ENCODE measurements around the gene ARSK. TPM values are rescaled to one million over a fixed set of nuclear protein-coding genes. Genes with fewer than 3 reads are reported as not detected.

Gene ARSK
- total and polyA plus RNA-seq, 2 of the 13 experiments (the other 11 are each of a cell fraction or from before 2014, with no cell fraction given): 7.9 TPM

DNA sequence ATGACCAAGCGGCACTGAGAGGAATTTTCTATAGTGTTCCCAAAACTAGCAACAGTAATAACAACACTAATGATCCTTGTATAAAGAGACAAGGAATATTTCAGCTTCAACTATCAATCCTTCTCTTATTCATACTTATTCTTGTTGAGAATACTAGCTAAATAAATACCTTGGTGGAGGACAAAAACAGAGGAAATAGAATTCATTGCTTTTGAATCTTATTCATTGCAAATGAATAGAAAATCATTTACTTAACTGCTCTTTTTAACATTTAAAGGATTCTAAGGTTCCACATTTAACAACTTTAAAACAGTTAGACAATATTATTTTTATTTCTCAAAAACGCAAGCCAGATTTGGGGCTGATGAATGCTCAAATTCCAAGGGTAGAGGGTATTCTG lies 22.5 kb upstream of the ARSK start:
- CTCF ChIA-PET (ENCODE audit: low intra/inter-chr PET ratio, low total read pairs): no interaction called here
- Histone ChIP-seq H3K36me3 (replicated peaks in 1 of 2; ENCODE audit: control insufficient read depth in 1 of 2, insufficient read depth in 2 of 2, low read length in 2 of 2) (peaks cover 12 to 43% of the 10 kb centered on the region in 2 experiments), H3K27me3 (ENCODE audit: control insufficient read depth in 1 of 2, insufficient read depth in 2 of 2, low read length in 2 of 2) (no peaks in the 10 kb centered on the region), H3K9me3 (ENCODE audit: low read length) (no peaks in the 10 kb centered on the region), H3K4me2 (ENCODE audit: low read depth, low read length) (no peak overlapping the region), H2AFZ (ENCODE audit: low read length) (no peak overlapping the region), H3K27ac (ENCODE audit: extremely low read length, insufficient read depth, low read length) (no peak overlapping the region), H3K9ac (ENCODE audit: insufficient read depth, low read depth, low read length) (no peak overlapping the region), H3K4me1 (ENCODE audit: insufficient read depth, low read length) (no peaks in the 10 kb centered on the region), H4K20me1 (ENCODE audit: insufficient read depth, low read length) (no peaks in the 10 kb centered on the region), H3K4me3 (replicated peaks in 1 of 3; ENCODE audit: insufficient read depth in 1 of 3, low read depth in 2 of 3, low read length in 3 of 3) (no peak overlapping the region), H3K79me2 (ENCODE audit: insufficient read depth, low read length) (no peaks in the 10 kb centered on the region)
- BruUV-seq (replicated peaks): no TSS peak
- TF ChIP-seq, protein P1, sequence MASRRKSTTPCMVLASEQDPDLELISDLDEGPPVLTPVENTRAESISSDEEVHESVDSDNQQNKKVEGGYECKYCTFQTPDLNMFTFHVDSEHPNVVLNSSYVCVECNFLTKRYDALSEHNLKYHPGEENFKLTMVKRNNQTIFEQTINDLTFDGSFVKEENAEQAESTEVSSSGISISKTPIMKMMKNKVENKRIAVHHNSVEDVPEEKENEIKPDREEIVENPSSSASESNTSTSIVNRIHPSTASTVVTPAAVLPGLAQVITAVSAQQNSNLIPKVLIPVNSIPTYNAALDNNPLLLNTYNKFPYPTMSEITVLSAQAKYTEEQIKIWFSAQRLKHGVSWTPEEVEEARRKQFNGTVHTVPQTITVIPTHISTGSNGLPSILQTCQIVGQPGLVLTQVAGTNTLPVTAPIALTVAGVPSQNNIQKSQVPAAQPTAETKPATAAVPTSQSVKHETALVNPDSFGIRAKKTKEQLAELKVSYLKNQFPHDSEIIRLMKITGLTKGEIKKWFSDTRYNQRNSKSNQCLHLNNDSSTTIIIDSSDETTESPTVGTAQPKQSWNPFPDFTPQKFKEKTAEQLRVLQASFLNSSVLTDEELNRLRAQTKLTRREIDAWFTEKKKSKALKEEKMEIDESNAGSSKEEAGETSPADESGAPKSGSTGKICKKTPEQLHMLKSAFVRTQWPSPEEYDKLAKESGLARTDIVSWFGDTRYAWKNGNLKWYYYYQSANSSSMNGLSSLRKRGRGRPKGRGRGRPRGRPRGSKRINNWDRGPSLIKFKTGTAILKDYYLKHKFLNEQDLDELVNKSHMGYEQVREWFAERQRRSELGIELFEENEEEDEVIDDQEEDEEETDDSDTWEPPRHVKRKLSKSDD (CRISPR knock-in tag; IDR thresholded peaks at IDR 0.05; ENCODE audit: low read depth): no peak
- TF ChIP-seq YY1 (IDR thresholded peaks at IDR 0.05; ENCODE audit: insufficient read depth, insufficient replicate concordance, low read depth, low read length): no peak
- no peak for TF ChIP-seq HIVEP1 (CRISPR knock-in tag; IDR thresholded peaks at IDR 0.05)
- TF ChIP-seq RXRB (CRISPR knock-in tag; IDR thresholded peaks at IDR 0.05; ENCODE audit: borderline replicate concordance): no peak
- TF ChIP-seq, protein P2, sequence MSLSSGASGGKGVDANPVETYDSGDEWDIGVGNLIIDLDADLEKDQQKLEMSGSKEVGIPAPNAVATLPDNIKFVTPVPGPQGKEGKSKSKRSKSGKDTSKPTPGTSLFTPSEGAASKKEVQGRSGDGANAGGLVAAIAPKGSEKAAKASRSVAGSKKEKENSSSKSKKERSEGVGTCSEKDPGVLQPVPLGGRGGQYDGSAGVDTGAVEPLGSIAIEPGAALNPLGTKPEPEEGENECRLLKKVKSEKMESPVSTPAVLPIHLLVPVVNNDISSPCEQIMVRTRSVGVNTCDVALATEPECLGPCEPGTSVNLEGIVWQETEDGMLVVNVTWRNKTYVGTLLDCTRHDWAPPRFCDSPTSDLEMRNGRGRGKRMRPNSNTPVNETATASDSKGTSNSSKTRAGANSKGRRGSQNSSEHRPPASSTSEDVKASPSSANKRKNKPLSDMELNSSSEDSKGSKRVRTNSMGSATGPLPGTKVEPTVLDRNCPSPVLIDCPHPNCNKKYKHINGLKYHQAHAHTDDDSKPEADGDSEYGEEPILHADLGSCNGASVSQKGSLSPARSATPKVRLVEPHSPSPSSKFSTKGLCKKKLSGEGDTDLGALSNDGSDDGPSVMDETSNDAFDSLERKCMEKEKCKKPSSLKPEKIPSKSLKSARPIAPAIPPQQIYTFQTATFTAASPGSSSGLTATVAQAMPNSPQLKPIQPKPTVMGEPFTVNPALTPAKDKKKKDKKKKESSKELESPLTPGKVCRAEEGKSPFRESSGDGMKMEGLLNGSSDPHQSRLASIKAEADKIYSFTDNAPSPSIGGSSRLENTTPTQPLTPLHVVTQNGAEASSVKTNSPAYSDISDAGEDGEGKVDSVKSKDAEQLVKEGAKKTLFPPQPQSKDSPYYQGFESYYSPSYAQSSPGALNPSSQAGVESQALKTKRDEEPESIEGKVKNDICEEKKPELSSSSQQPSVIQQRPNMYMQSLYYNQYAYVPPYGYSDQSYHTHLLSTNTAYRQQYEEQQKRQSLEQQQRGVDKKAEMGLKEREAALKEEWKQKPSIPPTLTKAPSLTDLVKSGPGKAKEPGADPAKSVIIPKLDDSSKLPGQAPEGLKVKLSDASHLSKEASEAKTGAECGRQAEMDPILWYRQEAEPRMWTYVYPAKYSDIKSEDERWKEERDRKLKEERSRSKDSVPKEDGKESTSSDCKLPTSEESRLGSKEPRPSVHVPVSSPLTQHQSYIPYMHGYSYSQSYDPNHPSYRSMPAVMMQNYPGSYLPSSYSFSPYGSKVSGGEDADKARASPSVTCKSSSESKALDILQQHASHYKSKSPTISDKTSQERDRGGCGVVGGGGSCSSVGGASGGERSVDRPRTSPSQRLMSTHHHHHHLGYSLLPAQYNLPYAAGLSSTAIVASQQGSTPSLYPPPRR (CRISPR knock-in tag; IDR thresholded peaks at IDR 0.05; ENCODE audit: borderline replicate concordance): no peak
- TF ChIP-seq KDM3A (CRISPR knock-in tag; IDR thresholded peaks at IDR 0.05; ENCODE audit: low read depth): no peak
- TF ChIP-seq ZNF431 (CRISPR knock-in tag; IDR thresholded peaks at IDR 0.05; ENCODE audit: borderline replicate concordance, low read depth): no peak
- TF ChIP-seq PHF20 (CRISPR knock-in tag; IDR thresholded peaks at IDR 0.05): no peak
- TF ChIP-seq, protein P3, sequence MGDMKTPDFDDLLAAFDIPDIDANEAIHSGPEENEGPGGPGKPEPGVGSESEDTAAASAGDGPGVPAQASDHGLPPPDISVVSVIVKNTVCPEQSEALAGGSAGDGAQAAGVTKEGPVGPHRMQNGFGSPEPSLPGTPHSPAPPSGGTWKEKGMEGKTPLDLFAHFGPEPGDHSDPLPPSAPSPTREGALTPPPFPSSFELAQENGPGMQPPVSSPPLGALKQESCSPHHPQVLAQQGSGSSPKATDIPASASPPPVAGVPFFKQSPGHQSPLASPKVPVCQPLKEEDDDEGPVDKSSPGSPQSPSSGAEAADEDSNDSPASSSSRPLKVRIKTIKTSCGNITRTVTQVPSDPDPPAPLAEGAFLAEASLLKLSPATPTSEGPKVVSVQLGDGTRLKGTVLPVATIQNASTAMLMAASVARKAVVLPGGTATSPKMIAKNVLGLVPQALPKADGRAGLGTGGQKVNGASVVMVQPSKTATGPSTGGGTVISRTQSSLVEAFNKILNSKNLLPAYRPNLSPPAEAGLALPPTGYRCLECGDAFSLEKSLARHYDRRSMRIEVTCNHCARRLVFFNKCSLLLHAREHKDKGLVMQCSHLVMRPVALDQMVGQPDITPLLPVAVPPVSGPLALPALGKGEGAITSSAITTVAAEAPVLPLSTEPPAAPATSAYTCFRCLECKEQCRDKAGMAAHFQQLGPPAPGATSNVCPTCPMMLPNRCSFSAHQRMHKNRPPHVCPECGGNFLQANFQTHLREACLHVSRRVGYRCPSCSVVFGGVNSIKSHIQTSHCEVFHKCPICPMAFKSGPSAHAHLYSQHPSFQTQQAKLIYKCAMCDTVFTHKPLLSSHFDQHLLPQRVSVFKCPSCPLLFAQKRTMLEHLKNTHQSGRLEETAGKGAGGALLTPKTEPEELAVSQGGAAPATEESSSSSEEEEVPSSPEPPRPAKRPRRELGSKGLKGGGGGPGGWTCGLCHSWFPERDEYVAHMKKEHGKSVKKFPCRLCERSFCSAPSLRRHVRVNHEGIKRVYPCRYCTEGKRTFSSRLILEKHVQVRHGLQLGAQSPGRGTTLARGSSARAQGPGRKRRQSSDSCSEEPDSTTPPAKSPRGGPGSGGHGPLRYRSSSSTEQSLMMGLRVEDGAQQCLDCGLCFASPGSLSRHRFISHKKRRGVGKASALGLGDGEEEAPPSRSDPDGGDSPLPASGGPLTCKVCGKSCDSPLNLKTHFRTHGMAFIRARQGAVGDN (CRISPR knock-in tag; IDR thresholded peaks at IDR 0.05): no peak
- no peak for TF ChIP-seq RFX5 (IDR thresholded peaks at IDR 0.05; ENCODE audit: low read depth, low read length)
- no peak for TF ChIP-seq TAF1 (CRISPR knock-in tag; IDR thresholded peaks at IDR 0.05)
- intact Hi-C loops (cut with micrococcal nuclease; ENCODE audit: unreplicated experiment) (no loop called here), in situ Hi-C loops (cut with HindIII; ENCODE audit: extremely low pct_ligation_motif_present, low pct_unique_long_range_greater_than_20kb) (no loop called here)
- DNase-seq (ENCODE audit: low spot score): no peak
- 96% methylated on average over 2 of the region's 2 CpGs for whole genome bisulfite sequencing (ENCODE audit: low lambda C conversion rate)
- ATAC-seq: no peak
- POLR2A ChIA-PET: interaction anchor here (1.0 kb wide), 1 partner anchor 23 kb away, joined by 3 read pairs; the partner anchor contains the start of genes ARSK and SKIC3
- no peak for FAIRE-seq

Measured in HepG2 (cell line).